A673 (cell line): ENCODE measurements around the gene SLC22A5. TPM values are rescaled to one million over a fixed set of nuclear protein-coding genes. Genes with fewer than 3 reads are reported as not detected.

ENCODE experiments used
- BruUV-seq: library from RNA; stranded (reverse); fragments of 400-500 nt; replicated peaks from 2 replicates; lab custom pipeline; 2021; lab: Mats Ljungman, UMichigan
- CTCF ChIA-PET: fragments of 300-600 bp; sonication (Branson Sonifier 250); formaldehyde crosslinking; loops from one replicate; lab custom pipeline; 2022; ENCODE audit warnings: antibody characterized with exemption; lab: Charles Lee
- POLR2A ChIA-PET: fragments of 300-600 bp; sonication (Branson Sonifier 250); formaldehyde crosslinking; loops from one replicate; lab custom pipeline; 2022; ENCODE audit warnings: antibody characterized with exemption; ENCODE audit not compliant: low non-redundant PET; lab: Charles Lee
- DNase-seq: peaks from one replicate; pipeline ENCODE4 v3.0.0-alpha.2; 2015; ENCODE audit warnings: low spot score
- H3K27ac ChIP-seq: fragments of 200-600 bp; sonication (generic); 2 replicates; pipeline ENCODE4 v1.5.1; 2016; ENCODE audit warnings: mixed run types, low read depth, mild to moderate bottlenecking, mixed read lengths, antibody characterized with exemption, low read length; ENCODE audit not compliant: poor library complexity, severe bottlenecking
- H3K27me3 ChIP-seq: fragments of 200-600 bp; sonication (generic); replicated peaks from 2 replicates; pipeline ENCODE4 v1.6.1; 2017; ENCODE audit warnings: mixed run types, low read depth, mild to moderate bottlenecking, mixed read lengths, antibody characterized with exemption, low read length; ENCODE audit not compliant: insufficient read depth, poor library complexity
- H3K36me3 ChIP-seq: fragments of 200-600 bp; sonication (generic); 2 replicates; pipeline ENCODE4 v1.6.1; 2016; ENCODE audit warnings: mixed run types, mild to moderate bottlenecking, mixed read lengths, antibody characterized with exemption, low read length; ENCODE audit not compliant: insufficient read depth, poor library complexity, severe bottlenecking
- H3K4me1 ChIP-seq: fragments of 200-600 bp; sonication (generic); 2 replicates; pipeline ENCODE4 v1.6.1; 2017; ENCODE audit warnings: mixed run types, mild to moderate bottlenecking, mixed read lengths, antibody characterized with exemption, low read length; ENCODE audit not compliant: insufficient read depth, poor library complexity, severe bottlenecking
- H3K4me3 ChIP-seq: fragments of 200-600 bp; sonication (generic); 2 replicates; pipeline ENCODE4 v1.5.1; 2016; ENCODE audit warnings: low read depth, mixed run types, mild to moderate bottlenecking, mixed read lengths, low read length; ENCODE audit not compliant: poor library complexity, severe bottlenecking
- H3K9me3 ChIP-seq: fragments of 200-600 bp; sonication (generic); 2 replicates; pipeline ENCODE4 v1.6.1; 2016; ENCODE audit warnings: mixed run types, low read depth, mild to moderate bottlenecking, mixed read lengths, antibody characterized with exemption, low read length; ENCODE audit not compliant: poor library complexity, severe bottlenecking
- EZH2 ChIP-seq: fragments of 200-600 bp; sonication (generic); IDR thresholded peaks from 2 replicates; pipeline ENCODE4 v1.6.1; 2017; ENCODE audit warnings: borderline replicate concordance, low read depth, mild to moderate bottlenecking, mixed read lengths, antibody characterized with exemption, low read length; ENCODE audit not compliant: poor library complexity, severe bottlenecking
- intact Hi-C: fragments of 100-400 bp; cut with micrococcal nuclease; formaldehyde crosslinking; loops from one replicate; pipeline ENCODE4 v1.10.0; 2022; ENCODE audit not compliant: unreplicated experiment
- total RNA-seq: library from RNA; stranded (reverse); gene quantifications from 2 replicates; pipeline ENCODE4 v1.2.3, GENCODE V29; 2021
- TF ChIP-seq, protein P1 (sequence below): fragments of 300-800, 200-600 bp; sonication (generic); conservative IDR thresholded peaks from 2 replicates; pipeline ENCODE4 v1.5.1; 2017; ENCODE audit warnings: low read depth, mild to moderate bottlenecking, antibody characterized with exemption, low read length, moderate library complexity, mixed read lengths

The SLC22A5 gene
- total RNA-seq, 1 experiment from 2014 or later: 3.0 TPM

DNA sequence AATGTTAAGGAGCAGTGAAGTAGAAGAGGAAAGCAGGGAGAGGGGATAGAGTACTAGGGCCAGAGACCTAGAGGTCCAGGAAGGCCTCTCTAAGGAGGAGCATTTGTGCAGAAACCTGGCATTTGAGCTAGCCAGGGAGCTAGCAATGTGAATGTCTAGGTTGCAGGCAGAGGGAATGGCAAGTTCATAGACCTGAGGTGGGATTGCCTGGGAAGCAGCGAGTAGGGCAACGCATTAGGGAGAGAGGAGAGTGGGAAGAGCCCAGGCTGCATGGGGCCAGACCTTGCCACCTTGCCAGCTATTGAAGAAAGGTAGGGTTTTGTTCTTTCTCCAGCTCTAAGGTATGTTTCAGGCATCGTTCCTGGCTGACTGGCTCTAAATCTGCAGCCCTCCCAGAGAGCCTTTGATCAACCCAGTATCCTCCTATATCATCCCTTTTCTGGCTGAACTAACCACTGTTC is 54.0 kb downstream of the SLC22A5 start:
- H3K27me3 ChIP-seq: no peaks in the 10 kb centered on the region
- POLR2A ChIA-PET: no interaction called here
- intact Hi-C loops: no loop called here
- no peak for DNase-seq
- H3K27ac ChIP-seq: no peak overlapping the region
- H3K9me3 ChIP-seq: no peaks in the 10 kb centered on the region
- no TSS peak for BruUV-seq
- CTCF ChIA-PET: no interaction called here
- no peak for TF ChIP-seq EZH2
- TF ChIP-seq, protein P1, sequence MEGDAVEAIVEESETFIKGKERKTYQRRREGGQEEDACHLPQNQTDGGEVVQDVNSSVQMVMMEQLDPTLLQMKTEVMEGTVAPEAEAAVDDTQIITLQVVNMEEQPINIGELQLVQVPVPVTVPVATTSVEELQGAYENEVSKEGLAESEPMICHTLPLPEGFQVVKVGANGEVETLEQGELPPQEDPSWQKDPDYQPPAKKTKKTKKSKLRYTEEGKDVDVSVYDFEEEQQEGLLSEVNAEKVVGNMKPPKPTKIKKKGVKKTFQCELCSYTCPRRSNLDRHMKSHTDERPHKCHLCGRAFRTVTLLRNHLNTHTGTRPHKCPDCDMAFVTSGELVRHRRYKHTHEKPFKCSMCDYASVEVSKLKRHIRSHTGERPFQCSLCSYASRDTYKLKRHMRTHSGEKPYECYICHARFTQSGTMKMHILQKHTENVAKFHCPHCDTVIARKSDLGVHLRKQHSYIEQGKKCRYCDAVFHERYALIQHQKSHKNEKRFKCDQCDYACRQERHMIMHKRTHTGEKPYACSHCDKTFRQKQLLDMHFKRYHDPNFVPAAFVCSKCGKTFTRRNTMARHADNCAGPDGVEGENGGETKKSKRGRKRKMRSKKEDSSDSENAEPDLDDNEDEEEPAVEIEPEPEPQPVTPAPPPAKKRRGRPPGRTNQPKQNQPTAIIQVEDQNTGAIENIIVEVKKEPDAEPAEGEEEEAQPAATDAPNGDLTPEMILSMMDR: no peak
- no peak overlapping the region for H3K4me3 ChIP-seq
- H3K4me1 ChIP-seq: peaks cover 60% of the 10 kb centered on the region
- no peaks in the 10 kb centered on the region for H3K36me3 ChIP-seq

DNA sequence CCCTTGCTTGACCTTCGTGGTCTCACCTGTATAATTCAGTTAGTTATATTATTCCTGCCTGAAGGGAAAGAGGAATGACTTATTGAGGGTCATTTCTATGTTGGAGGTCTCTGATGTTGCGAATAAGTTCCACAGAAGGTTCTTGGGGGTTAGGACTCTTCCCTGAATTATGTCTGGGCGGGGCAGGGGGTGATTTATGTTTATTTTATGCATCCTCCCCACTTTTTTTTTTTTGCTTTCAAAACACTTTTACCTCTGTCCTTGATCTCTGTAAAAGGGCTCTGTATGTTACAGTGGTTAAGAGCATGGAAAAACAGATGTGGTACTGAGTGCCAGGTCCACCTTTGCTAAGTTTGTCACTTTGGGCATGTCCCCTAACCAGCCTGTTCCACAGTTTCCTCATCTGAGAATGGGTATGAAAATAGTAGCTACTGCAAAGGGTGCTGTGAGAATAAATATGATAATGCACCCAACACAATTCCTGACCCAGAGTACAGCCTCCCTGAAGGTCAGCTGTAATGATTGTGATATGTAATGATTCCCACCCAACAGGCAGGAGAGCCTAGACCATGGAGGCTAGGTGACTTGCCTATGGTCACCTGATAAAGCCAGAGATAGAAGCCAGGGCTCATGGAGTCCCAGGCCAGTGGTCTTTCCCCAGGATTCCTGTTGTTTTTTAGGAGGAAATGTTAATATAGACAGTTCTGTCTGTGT is 54.8 kb downstream of the SLC22A5 start:
- Histone ChIP-seq H3K4me3 (no peak overlapping the region), H3K27ac (no peak overlapping the region), H3K36me3 (no peaks in the 10 kb centered on the region), H3K4me1 (peaks cover 58% of the 10 kb centered on the region), H3K9me3 (no peaks in the 10 kb centered on the region), H3K27me3 (no peaks in the 10 kb centered on the region)
- POLR2A ChIA-PET: no interaction called here
- intact Hi-C loops: no loop called here
- no TSS peak for BruUV-seq
- CTCF ChIA-PET: no interaction called here
- no peak for DNase-seq
- TF ChIP-seq, protein P1: no peak
- TF ChIP-seq EZH2: no peak

DNA sequence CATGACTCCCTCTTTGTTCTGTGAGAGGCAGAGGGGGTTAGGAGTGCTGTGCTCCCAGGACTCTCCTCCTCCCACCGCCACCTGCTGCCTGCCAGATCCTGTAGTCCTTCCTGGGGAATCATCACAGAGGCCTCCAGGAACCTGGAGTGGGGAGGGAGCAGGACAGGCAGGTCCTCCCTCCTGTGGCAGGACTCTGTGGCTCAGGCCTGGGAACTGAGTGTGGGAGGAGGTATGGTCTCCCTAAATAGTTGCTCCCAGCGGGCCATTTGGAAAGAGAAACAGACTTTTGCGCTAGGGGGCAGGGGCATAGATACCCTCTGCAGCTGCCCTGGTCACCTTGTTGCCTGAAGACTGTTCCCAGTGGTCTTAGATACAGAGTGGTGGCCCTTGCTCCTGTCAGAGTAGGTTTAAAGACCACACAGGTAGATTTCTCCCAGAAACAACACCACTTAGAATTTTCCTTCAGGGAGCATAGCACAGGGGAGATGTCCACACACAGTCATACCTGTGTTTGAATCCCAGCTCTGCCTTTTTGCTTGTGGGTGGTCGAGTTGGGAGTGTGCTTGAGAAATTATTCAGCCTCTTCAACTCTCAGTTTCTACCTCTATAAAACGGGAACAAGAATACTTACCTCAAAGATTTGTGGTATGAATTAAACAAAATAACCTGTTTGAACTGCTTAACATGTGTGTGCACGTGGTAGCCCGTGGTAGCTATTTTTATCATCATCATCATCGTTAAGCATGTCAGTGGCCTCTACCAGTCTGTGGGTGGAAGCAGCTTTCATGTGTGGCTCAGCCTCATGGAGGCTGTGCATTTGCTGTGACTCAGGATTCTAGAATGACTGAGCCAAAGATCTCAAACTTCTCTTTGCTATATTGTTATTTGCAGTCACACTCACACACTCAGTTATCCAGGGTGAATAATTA is 55.8 kb downstream of the SLC22A5 start:
- Histone ChIP-seq H3K36me3 (no peaks in the 10 kb centered on the region), H3K27ac (no peak overlapping the region), H3K4me1 (peaks cover 50% of the 10 kb centered on the region), H3K9me3 (no peaks in the 10 kb centered on the region), H3K27me3 (no peaks in the 10 kb centered on the region), H3K4me3 (no peak overlapping the region)
- TF ChIP-seq EZH2: no peak
- TF ChIP-seq, protein P1: no peak
- ChIA-PET CTCF (no interaction called here), POLR2A (no interaction called here)
- no peak for DNase-seq
- intact Hi-C loops: no loop called here
- no TSS peak for BruUV-seq
